Left lung (tissue), 10 donors: ENCODE results near the gene SCD. TPM values are rescaled to one million over a fixed set of nuclear protein-coding genes. Genes with fewer than 3 reads are reported as not detected.

Experiments used
- ATAC-seq: fragments of 200-7000 bp; cut with Tn5 transposase; one replicate; pipeline ENCODE4 v1.9.1; 2020; ENCODE audit warnings: moderate library complexity
- DNase-seq, 4 donors: peaks; one replicate each; pipeline ENCODE4 v3.0.0-alpha.2; 2013 to 2020
- H3K27ac ChIP-seq, 2 donors: fragments of 200-600 bp; sonication (generic) in 1 of 2; one replicate each; pipeline versions ENCODE4 v1.5.0 to v1.8.0; 2020 to 2021
- H3K27me3 ChIP-seq, 2 donors: fragments of 200-600 bp; sonication (generic) in 1 of 2; one replicate each; pipeline versions ENCODE4 v1.5.0 to v1.8.0; 2020 to 2021
- H3K36me3 ChIP-seq, 2 donors: fragments of 200-600 bp; sonication (generic) in 1 of 2; one replicate each; pipeline versions ENCODE4 v1.5.0 to v1.8.0; 2020 to 2021
- H3K4me1 ChIP-seq, 2 donors: fragments of 200-600 bp; one replicate each; pipeline ENCODE4 v1.8.0; 2021
- H3K4me3 ChIP-seq, 2 donors: fragments of 200-600 bp; sonication (generic) in 1 of 2; one replicate each; pipeline versions ENCODE4 v1.5.0 to v1.8.0; 2020 to 2021; ENCODE audit warnings: mild to moderate bottlenecking in 1 of 2
- H3K9me3 ChIP-seq, 2 donors: fragments of 200-600 bp; sonication (generic) in 1 of 2; one replicate each; pipeline versions ENCODE4 v1.5.0 to v1.8.0; 2020 to 2021
- intact Hi-C, 2 donors: fragments of 100-400 bp; cut with DNase I; formaldehyde crosslinking; loops; one replicate each; pipeline versions ENCODE4 v1.11.2 to v1.14.2; 2022
- polyA plus RNA-seq, 6 donors: library from polyadenylated mRNA; unstranded; fragments of 120-200 nt; gene quantifications; one replicate each; pipeline ENCODE4 v1.2.1, GENCODE V29; 2013; ENCODE audit not compliant: insufficient read length in 6 of 6
- total RNA-seq, 2 donors: library from RNA; stranded (reverse); fragmentation: NEBNext Ultra II Directional; extraction: Animal tissue kit (Norgen Biotek cat#: 25700); gene quantifications; one replicate each; pipeline ENCODE4 v1.2.1, GENCODE V29; 2021
- TF ChIP-seq, protein P1 (sequence below), 2 donors: fragments of 200-600 bp; sonication (generic) in 1 of 2; IDR thresholded peaks; one replicate each; pipeline versions ENCODE4 v1.5.0 to v1.8.0; 2021; ENCODE audit warnings: antibody characterized with exemption in 2 of 2
- donor health status: DM: no; HTN: yes; CAD: no.
- donor health status: DM: no; HTN: no; CAD: no.

SCD gene
- total and polyA plus RNA-seq, 8 donors, result 17.3 to 529 (median 30.2) TPM

DNA sequence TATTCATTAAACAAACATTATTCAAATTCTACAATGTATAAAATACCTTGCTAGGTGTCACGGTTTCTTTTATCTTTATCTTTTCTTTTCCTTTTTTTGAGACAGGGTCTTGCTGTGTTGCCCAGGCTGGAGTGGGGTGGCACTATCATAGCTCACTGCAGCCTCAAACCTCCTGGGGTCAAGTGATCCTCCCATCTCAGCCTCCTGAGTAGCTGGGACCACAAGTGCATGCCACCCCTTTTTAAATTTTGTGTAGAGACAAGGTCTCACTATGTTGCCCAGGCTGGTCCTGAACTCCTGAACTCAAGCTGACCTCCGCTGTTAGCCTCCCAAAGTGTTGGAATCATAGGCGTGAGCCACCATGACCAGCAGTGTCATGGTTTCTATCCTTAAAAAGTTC, 42.6 kb upstream of the SCD start:
- TF ChIP-seq, protein P1, sequence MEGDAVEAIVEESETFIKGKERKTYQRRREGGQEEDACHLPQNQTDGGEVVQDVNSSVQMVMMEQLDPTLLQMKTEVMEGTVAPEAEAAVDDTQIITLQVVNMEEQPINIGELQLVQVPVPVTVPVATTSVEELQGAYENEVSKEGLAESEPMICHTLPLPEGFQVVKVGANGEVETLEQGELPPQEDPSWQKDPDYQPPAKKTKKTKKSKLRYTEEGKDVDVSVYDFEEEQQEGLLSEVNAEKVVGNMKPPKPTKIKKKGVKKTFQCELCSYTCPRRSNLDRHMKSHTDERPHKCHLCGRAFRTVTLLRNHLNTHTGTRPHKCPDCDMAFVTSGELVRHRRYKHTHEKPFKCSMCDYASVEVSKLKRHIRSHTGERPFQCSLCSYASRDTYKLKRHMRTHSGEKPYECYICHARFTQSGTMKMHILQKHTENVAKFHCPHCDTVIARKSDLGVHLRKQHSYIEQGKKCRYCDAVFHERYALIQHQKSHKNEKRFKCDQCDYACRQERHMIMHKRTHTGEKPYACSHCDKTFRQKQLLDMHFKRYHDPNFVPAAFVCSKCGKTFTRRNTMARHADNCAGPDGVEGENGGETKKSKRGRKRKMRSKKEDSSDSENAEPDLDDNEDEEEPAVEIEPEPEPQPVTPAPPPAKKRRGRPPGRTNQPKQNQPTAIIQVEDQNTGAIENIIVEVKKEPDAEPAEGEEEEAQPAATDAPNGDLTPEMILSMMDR (IDR thresholded peaks at IDR 0.05), result no peak
- Histone ChIP-seq H3K27ac (no peak overlapping the region), H3K4me3 (no peak overlapping the region), H3K27me3 (peaks cover 0 to 26% of the 10 kb centered on the region in 2 donors), H3K4me1 (no peaks in the 10 kb centered on the region), H3K36me3 (no peaks in the 10 kb centered on the region), H3K9me3 (no peaks in the 10 kb centered on the region)
- DNase-seq (no peak), ATAC-seq (no peak)
- intact Hi-C loops, result loop anchor here in 1 of 2 donors (10.0 kb wide), 1 partner anchor 130 kb away; no protein-coding TSS in a partner anchor

DNA sequence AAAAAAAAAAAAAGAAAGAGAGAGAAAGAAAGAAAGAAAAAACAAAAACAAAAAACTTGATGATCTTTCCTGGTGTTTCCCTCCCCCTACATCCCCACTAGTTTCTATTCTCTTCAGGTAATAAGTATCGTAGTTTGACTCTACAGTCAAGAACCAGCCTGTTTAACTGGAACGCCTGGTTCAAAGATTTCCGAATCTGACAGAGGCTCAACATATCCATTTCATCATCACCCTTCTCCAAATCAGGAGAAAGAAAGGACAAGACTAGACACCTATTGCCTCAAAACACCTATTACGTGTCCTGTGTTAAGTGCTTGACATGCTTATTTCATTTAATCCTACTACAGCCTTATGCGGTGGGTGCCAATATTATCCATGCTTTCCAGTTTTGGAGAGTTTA, 40.2 kb upstream of the SCD start:
- ATAC-seq (no peak), DNase-seq (no peak)
- no peaks in the 10 kb centered on the region for H3K36me3 ChIP-seq
- no peak overlapping the region for H3K27ac ChIP-seq
- TF ChIP-seq, protein P1 (IDR thresholded peaks at IDR 0.05), result no peak
- no peak overlapping the region for H3K4me3 ChIP-seq
- peaks cover 0 to 47% of the 10 kb centered on the region in 2 donors for H3K27me3 ChIP-seq
- intact Hi-C loops, result loop anchor here in 1 of 2 donors (10.0 kb wide), 1 partner anchor 128 kb away; no protein-coding TSS in a partner anchor
- H3K9me3 ChIP-seq, result no peaks in the 10 kb centered on the region
- no peaks in the 10 kb centered on the region for H3K4me1 ChIP-seq

DNA sequence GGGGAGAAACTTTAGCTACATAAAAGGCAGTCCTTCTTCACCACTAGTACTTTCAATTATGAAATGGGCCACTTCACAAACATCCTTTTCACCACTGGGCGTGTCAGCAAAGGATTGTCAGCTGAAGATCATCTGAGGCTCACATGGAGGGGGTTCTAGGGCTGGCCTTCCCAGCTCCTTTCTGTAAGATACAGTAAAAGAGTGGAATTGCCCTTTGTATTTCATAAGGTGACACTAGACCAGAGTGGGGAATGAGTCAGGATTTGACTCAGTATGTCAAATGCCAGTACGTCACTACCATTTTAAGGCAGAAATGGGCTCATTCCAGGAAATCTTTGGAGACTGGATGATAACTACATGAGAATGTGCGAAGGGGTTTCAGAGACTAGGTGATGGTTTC, 39.3 kb upstream of the SCD start:
- ATAC-seq, result no peak
- Histone ChIP-seq H3K27ac (no peak overlapping the region), H3K4me3 (no peak overlapping the region), H3K9me3 (no peaks in the 10 kb centered on the region), H3K27me3 (peaks cover 0 to 51% of the 10 kb centered on the region in 2 donors), H3K4me1 (no peaks in the 10 kb centered on the region), H3K36me3 (no peaks in the 10 kb centered on the region)
- TF ChIP-seq, protein P1 (IDR thresholded peaks at IDR 0.05), result no peak
- intact Hi-C loops, result loop anchor here in 1 of 2 donors (10.0 kb wide), 1 partner anchor 127 kb away; no protein-coding TSS in a partner anchor
- no peak for DNase-seq

DNA sequence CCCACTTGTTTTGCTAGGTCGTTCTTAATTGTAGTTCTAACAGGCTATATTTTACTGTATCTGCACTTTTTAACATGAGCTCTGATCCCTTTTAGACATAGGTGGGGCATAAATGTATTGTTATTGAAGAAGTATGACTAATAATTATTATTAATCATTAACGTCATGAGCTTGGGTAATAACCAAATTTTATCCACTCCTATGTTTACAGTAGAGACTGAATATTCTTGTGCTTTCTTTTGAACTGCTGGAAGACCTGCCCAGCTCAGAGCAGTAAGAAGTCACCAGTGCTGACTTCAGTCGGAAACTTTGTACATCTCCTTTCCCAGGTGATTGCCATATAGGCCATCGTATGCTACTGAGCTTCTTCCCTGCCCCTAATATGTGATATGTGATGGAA, 35.7 kb upstream of the SCD start:
- intact Hi-C loops, result no loop called here
- no peak for ATAC-seq
- TF ChIP-seq, protein P1 (IDR thresholded peaks at IDR 0.05), result no peak

DNA sequence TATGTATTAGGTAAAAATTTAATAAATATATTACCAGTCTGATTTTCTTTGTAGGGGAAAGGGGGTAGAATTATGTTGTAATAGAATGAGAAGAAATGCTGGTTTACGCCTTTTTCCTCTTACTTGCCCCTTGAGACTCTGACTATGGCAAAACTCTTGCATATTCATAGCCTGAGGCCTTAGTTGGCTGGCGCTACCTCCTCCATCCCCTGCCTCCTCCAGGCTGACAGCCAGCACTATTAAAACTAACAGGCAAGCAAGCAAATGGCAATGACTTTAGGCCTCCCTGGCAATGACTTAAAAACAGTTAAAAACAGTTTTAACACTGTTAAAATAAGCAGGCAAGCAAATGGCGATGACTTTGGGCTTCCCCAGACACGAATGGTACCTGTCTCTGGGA, 31.4 kb upstream of the SCD start:
- no peaks in the 10 kb centered on the region for H3K9me3 ChIP-seq
- TF ChIP-seq, protein P1 (IDR thresholded peaks at IDR 0.05), result no peak
- H3K4me1 ChIP-seq, result no peaks in the 10 kb centered on the region
- H3K27ac ChIP-seq, result no peak overlapping the region
- intact Hi-C loops, result no loop called here
- H3K4me3 ChIP-seq, result no peak overlapping the region
- peaks cover 0 to 63% of the 10 kb centered on the region in 2 donors for H3K27me3 ChIP-seq
- ATAC-seq (no peak), DNase-seq (no peak)
- H3K36me3 ChIP-seq, result no peaks in the 10 kb centered on the region

More for the DNA sequence above, 35.7 kb upstream of the SCD start:
- DNase-seq, result no peak
- no peaks in the 10 kb centered on the region for H3K36me3 ChIP-seq
- H3K4me1 ChIP-seq, result no peaks in the 10 kb centered on the region
- peaks cover 0 to 43% of the 10 kb centered on the region in 2 donors for H3K27me3 ChIP-seq
- no peak overlapping the region for H3K27ac ChIP-seq
- H3K4me3 ChIP-seq, result no peak overlapping the region
- H3K9me3 ChIP-seq, result no peaks in the 10 kb centered on the region
